HCT116 (cell line): ENCODE measurements around the gene HEXA. TPM values are rescaled to one million over a fixed set of nuclear protein-coding genes. Genes with fewer than 3 reads are reported as not detected.

Experiments
- ATAC-seq: fragments of 200-7000 bp; cut with Tn5 transposase; 2 replicates; pipeline ENCODE4 v1.9.1; 2020; ENCODE audit warnings: mild to moderate bottlenecking, moderate library complexity
- BruUV-seq: library from RNA; stranded (reverse); fragments of 400-500 nt; replicated peaks from 2 replicates; lab custom pipeline; 2021; lab: Mats Ljungman, UMichigan
- CTCF ChIA-PET: fragments of 300-600 bp; sonication (Branson Sonifier 250); formaldehyde crosslinking; loops from one replicate; lab custom pipeline; 2021; ENCODE audit warnings: antibody characterized with exemption; lab: Charles Lee
- POLR2A ChIA-PET: fragments of 300-600, 350-600 bp; sonication (Branson Sonifier 250); formaldehyde crosslinking; loops from one replicate; lab custom pipeline; 2021; ENCODE audit warnings: antibody characterized with exemption; lab: Charles Lee
- RAD21 ChIA-PET, 2 experiments: fragments of 300-600 bp; sonication (Branson Sonifier 250); formaldehyde crosslinking; loops; one replicate each; lab custom pipeline; 2023; ENCODE audit warnings: low total read pairs in 2 of 2; ENCODE audit not compliant: uncharacterized antibody in 2 of 2, unreplicated experiment in 2 of 2, low non-redundant PET in 1 of 2; lab: Charles Lee
- DNase-seq: peaks from one replicate; pipeline ENCODE4 v3.0.0-alpha.2; 2010; ENCODE audit warnings: low read depth, low spot score
- H2AFZ ChIP-seq: fragments of 200-600 bp; shearing (Covaris generic), sonication (generic); 2 replicates; pipeline ENCODE4 v1.6.1; 2017; ENCODE audit warnings: low read depth, mixed run types, mixed read lengths, antibody characterized with exemption, low read length; ENCODE audit not compliant: poor library complexity, severe bottlenecking
- H3K27ac ChIP-seq: 2 replicates; pipeline ENCODE4 v1.5.1; 2012; ENCODE audit warnings: low read depth, low read length
- H3K27me3 ChIP-seq: fragments of 200-600 bp; sonication (generic); 2 replicates; pipeline ENCODE4 v1.6.1; 2016; ENCODE audit warnings: mixed run types, low read length, mixed read lengths; ENCODE audit not compliant: insufficient read depth
- H3K36me3 ChIP-seq, 2 experiments: fragments of 200-500 bp in 1 of 2; fragments of 200-600 bp in 1 of 2; sonication (Bioruptor generic) in 1 of 2; sonication (generic) in 1 of 2; 2 replicates each; pipeline versions ENCODE4 v1.5.1 to v1.6.1; 2014 to 2016; ENCODE audit warnings: low read length in 2 of 2, inconsistent platforms in 1 of 2, mixed read lengths in 1 of 2, mixed run types in 1 of 2; ENCODE audit not compliant: insufficient read depth in 2 of 2, control insufficient read depth in 1 of 2
- H3K4me1 ChIP-seq, 2 experiments: fragments of 200-600 bp in 1 of 2; sonication (generic) in 1 of 2; 2 replicates each; pipeline versions ENCODE4 v1.5.1 to v1.6.1; 2012 to 2017; ENCODE audit warnings: low read length in 2 of 2, inconsistent platforms in 1 of 2, mild to moderate bottlenecking in 1 of 2, mixed read lengths in 1 of 2, mixed run types in 1 of 2, moderate library complexity in 1 of 2; ENCODE audit not compliant: insufficient read depth in 2 of 2, control insufficient read depth in 1 of 2
- H3K4me2 ChIP-seq: fragments of 200-600 bp; sonication (generic); 2 replicates; pipeline ENCODE4 v1.6.1; 2017; ENCODE audit warnings: mixed run types, low read length, mixed read lengths
- H3K4me3 ChIP-seq, 2 experiments: fragments of 200-600 bp in 1 of 2; sonication (generic) in 1 of 2; replicated peaks in 1 of 2; 2 replicates each; pipeline ENCODE4 v1.5.1; 2011 to 2016; ENCODE audit warnings: low read length in 2 of 2, control low read depth in 1 of 2, low read depth in 1 of 2, mild to moderate bottlenecking in 1 of 2, mixed read lengths in 1 of 2, mixed run types in 1 of 2
- H3K79me2 ChIP-seq: fragments of 200-600 bp; sonication (generic); 2 replicates; pipeline ENCODE4 v1.6.1; 2017; ENCODE audit warnings: mild to moderate bottlenecking, mixed run types, low read length, moderate library complexity, mixed read lengths; ENCODE audit not compliant: insufficient read depth
- H3K9ac ChIP-seq: fragments of 200-600 bp; sonication (generic); 2 replicates; pipeline ENCODE4 v1.6.1; 2016; ENCODE audit warnings: low read length, mixed read lengths
- H3K9me2 ChIP-seq: fragments of 200-600 bp; sonication (generic), shearing (Covaris generic); 2 replicates; pipeline ENCODE4 v1.6.1; 2017; ENCODE audit warnings: mixed run types, mild to moderate bottlenecking, moderate library complexity; ENCODE audit not compliant: insufficient read depth
- H3K9me3 ChIP-seq, 2 experiments: fragments of 200-500 bp in 1 of 2; fragments of 200-600 bp in 1 of 2; sonication (Bioruptor generic) in 1 of 2; sonication (generic) in 1 of 2; 2 replicates each; pipeline ENCODE4 v1.6.1; 2014 to 2017; ENCODE audit warnings: low read length in 2 of 2, mixed read lengths in 2 of 2, inconsistent platforms in 1 of 2, low read depth in 1 of 2, mild to moderate bottlenecking in 1 of 2, mixed run types in 1 of 2, moderate library complexity in 1 of 2; ENCODE audit not compliant: control insufficient read depth in 1 of 2, insufficient read depth in 1 of 2
- H4K20me1 ChIP-seq: fragments of 200-600 bp; sonication (generic), shearing (Covaris generic); 2 replicates; pipeline ENCODE4 v1.6.1; 2017; ENCODE audit warnings: mixed run types, mild to moderate bottlenecking, moderate library complexity; ENCODE audit not compliant: insufficient read depth
- CEBPB ChIP-seq: IDR thresholded peaks from 2 replicates; pipeline ENCODE4 v1.6.1; 2012; ENCODE audit warnings: low read depth
- ELF1 ChIP-seq: IDR thresholded peaks from 2 replicates; pipeline ENCODE4 v1.6.1; 2012; ENCODE audit warnings: low read depth, borderline replicate concordance
- EZH2 ChIP-seq: fragments of 200-600 bp; sonication (generic); IDR thresholded peaks from 2 replicates; pipeline ENCODE4 v1.6.1; 2017; ENCODE audit warnings: antibody characterized with exemption, mixed run types
- FOSL1 ChIP-seq: IDR thresholded peaks from 2 replicates; pipeline ENCODE4 v1.6.1; 2012; ENCODE audit warnings: low read depth
- POLR2A ChIP-seq: IDR thresholded peaks from 2 replicates; pipeline ENCODE4 v1.7.0; 2011; ENCODE audit warnings: borderline replicate concordance; ENCODE audit not compliant: insufficient read depth, insufficient read length; ENCODE audit errors: extremely low read depth
- SIN3A ChIP-seq: IDR thresholded peaks from 2 replicates; pipeline ENCODE4 v1.6.1; 2012; ENCODE audit warnings: low read depth
- SRF ChIP-seq: IDR thresholded peaks from 2 replicates; pipeline ENCODE4 v1.6.1; 2012; ENCODE audit warnings: low read depth
- TCF7L2 ChIP-seq: IDR thresholded peaks from 2 replicates; pipeline ENCODE4 v1.7.0; 2011; ENCODE audit warnings: borderline replicate concordance, inconsistent platforms; ENCODE audit not compliant: insufficient read depth, insufficient read length; ENCODE audit errors: extremely low read depth
- YY1 ChIP-seq: IDR thresholded peaks from 2 replicates; pipeline ENCODE4 v1.6.1; 2011; ENCODE audit warnings: low read length, low read depth, moderate library complexity, mild to moderate bottlenecking; ENCODE audit not compliant: insufficient replicate concordance; ENCODE audit errors: extremely low read depth
- ZNF274 ChIP-seq: fragments of 200-500 bp; sonication (Bioruptor generic); IDR thresholded peaks from 2 replicates; pipeline ENCODE4 v1.6.1; 2014; ENCODE audit warnings: mild to moderate bottlenecking, low read depth, low read length, inconsistent platforms
- intact Hi-C: fragments of 100-400 bp; cut with micrococcal nuclease; formaldehyde crosslinking; loops from 2 replicates; pipeline ENCODE4 v1.10.0; 2022
- total RNA-seq: library from RNA; stranded (reverse); gene quantifications from one replicate; pipeline ENCODE4 v1.2.1, GENCODE V29; 2021; ENCODE audit not compliant: unreplicated experiment
- TF ChIP-seq, protein P1 (sequence below): IDR thresholded peaks from 2 replicates; pipeline ENCODE4 v1.6.1; 2011; ENCODE audit warnings: mild to moderate bottlenecking, low read length, moderate library complexity; ENCODE audit not compliant: insufficient replicate concordance; ENCODE audit errors: extremely low read depth
- TF ChIP-seq, protein P2 (sequence below): IDR thresholded peaks from 2 replicates; pipeline ENCODE4 v1.6.1; 2012

HEXA gene
- total RNA-seq, 1 experiment from 2014 or later = 57.1 TPM

DNA sequence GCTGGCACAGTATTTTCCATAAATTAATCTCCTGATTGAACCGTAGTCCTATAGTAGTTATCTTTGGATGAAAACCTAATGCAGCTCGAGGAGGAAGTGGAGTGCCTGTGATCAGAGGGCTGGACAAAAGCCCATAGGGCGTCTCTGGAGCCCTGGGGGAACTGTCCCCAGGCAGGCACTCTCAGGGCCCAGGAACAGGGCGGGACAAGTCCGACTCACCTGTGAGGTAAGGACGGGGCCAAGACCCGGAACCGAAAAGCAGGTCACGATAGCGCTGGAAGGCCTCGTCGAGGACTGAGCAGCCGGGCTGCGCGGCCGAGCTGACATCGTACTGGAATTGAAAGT lies 341 bp downstream of the HEXA start:
- Histone ChIP-seq H2AFZ (peak overlapping the region; percentile 76), H4K20me1 (no peaks in the 10 kb centered on the region), H3K9ac (peak overlapping the region; percentile 80), H3K4me3 (peak overlapping the region; percentile 77 to 82), H3K4me2 (peak overlapping the region; percentile 83), H3K27me3 (no peaks in the 10 kb centered on the region), H3K27ac (peak overlapping the region; percentile 53), H3K9me3 (no peaks in the 10 kb centered on the region), H3K9me2 (no peaks in the 10 kb centered on the region), H3K36me3 (no peaks in the 10 kb centered on the region), H3K4me1 (peaks cover 0 to 24% of the 10 kb centered on the region in 2 experiments; a peak in 2 of 4 replicates), H3K79me2 (peaks cover 44% of the 10 kb centered on the region)
- CTCF ChIA-PET = no interaction called here
- DNase-seq (no peak), ATAC-seq (peak; percentile 82)
- POLR2A ChIA-PET = interaction anchor here (1.4 kb wide), 1 partner anchor 14 kb away, joined by 3 read pairs; no protein-coding TSS in a partner anchor
- RAD21 ChIA-PET = no interaction called here
- TF ChIP-seq FOSL1 (no peak), POLR2A (no peak), SRF (no peak), SIN3A (no peak), ELF1 (no peak), EZH2 (no peak), YY1 (no peak), TCF7L2 (no peak), ZNF274 (no peak), CEBPB (no peak)
- TF ChIP-seq, protein P1, sequence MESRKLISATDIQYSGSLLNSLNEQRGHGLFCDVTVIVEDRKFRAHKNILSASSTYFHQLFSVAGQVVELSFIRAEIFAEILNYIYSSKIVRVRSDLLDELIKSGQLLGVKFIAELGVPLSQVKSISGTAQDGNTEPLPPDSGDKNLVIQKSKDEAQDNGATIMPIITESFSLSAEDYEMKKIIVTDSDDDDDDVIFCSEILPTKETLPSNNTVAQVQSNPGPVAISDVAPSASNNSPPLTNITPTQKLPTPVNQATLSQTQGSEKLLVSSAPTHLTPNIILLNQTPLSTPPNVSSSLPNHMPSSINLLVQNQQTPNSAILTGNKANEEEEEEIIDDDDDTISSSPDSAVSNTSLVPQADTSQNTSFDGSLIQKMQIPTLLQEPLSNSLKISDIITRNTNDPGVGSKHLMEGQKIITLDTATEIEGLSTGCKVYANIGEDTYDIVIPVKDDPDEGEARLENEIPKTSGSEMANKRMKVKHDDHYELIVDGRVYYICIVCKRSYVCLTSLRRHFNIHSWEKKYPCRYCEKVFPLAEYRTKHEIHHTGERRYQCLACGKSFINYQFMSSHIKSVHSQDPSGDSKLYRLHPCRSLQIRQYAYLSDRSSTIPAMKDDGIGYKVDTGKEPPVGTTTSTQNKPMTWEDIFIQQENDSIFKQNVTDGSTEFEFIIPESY = no peak
- TF ChIP-seq, protein P2, sequence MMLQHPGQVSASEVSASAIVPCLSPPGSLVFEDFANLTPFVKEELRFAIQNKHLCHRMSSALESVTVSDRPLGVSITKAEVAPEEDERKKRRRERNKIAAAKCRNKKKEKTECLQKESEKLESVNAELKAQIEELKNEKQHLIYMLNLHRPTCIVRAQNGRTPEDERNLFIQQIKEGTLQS = no peak
- intact Hi-C loops = no loop called here
- TSS peak; percentile 62 for BruUV-seq
